ENCODE data around the gene EI24. TPM values are rescaled to one million over a fixed set of nuclear protein-coding genes. Genes with fewer than 3 reads are reported as not detected.
A peak's percentile ranks its signal among the peaks of the same experiment; 100 is the strongest.
"Not testable (repeated sequence)": the region's sequence is repeated elsewhere in the genome, so short reads cannot be mapped to it uniquely, and the experiment has no call there.

The EI24 gene
- total RNA-seq, 2 experiments from 2014 or later: 45.8 to 46.2 TPM

DNA sequence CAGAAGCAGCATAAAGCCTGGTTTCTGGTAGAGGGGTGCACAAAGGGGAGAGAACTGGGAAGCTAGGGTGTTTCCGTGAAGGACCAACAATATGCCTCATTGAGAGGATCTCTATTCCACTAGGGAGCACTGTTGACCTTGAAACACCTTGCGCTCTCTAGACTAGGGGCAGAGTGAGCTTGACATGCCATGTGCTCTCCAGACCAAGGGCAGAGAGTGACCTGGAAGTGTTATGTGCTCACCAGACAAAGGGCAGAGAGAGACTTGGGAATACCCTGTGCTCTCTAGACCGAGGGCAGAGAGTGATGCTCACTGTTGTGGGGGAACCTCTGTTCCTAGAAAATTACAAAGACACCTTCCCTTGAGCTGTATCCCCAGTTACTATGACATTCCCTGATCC, 15.2 kb upstream of the EI24 start:
- DNase-seq (no peak), ATAC-seq (no peak)
- H3K4me1 Mint-ChIP-seq (ENCODE audit: low read depth): no peaks in the 10 kb centered on the region
- peaks cover 18% of the 10 kb centered on the region for H3K9me3 Mint-ChIP-seq (ENCODE audit: insufficient read depth)
- H3K36me3 Mint-ChIP-seq (ENCODE audit: low read depth): peaks cover 8% of the 10 kb centered on the region
- ChIA-PET POLR2A (no interaction called here), CTCF (interaction anchor here (0.9 kb wide), 1 partner anchor 10 kb away, joined by 3 read pairs; no protein-coding TSS in a partner anchor)
- H3K4me3 Mint-ChIP-seq: no peak overlapping the region
- no peak overlapping the region for H3K27ac Mint-ChIP-seq
- H3K27me3 Mint-ChIP-seq (ENCODE audit: low read depth): peaks cover 2% of the 10 kb centered on the region

DNA sequence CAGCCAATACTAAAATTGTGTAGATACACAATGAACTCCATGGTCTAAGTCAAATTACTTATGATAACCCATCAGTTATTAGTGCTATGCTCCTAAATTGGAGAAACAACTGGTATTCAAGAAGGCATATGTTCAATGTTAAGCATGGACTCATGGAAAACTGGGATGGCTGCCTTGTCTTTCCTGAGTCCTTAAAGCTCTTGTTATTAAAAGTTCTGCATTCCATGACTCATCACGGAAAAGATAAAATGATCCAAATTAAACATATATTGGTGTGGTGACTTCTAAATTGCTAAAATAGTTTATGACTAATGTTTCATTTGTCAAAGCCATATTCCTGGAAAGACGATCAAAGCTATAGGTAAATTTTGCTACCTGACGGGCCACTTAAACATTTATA, 9.4 kb upstream of the EI24 start:
- Mint-ChIP-seq H3K27ac (no peak overlapping the region), H3K27me3 (ENCODE audit: low read depth) (peaks cover 2% of the 10 kb centered on the region), H3K9me3 (ENCODE audit: insufficient read depth) (no peaks in the 10 kb centered on the region), H3K4me1 (ENCODE audit: low read depth) (peaks cover 2% of the 10 kb centered on the region), H3K36me3 (ENCODE audit: low read depth) (no peaks in the 10 kb centered on the region), H3K4me3 (no peak overlapping the region)
- ChIA-PET POLR2A (no interaction called here), CTCF (interaction anchor here (1.0 to 1.2 kb wide), 2 partner anchors 8 to 12 kb away, joined by 3 read pairs; no protein-coding TSS in a partner anchor)
- no peak for ATAC-seq
- no peak for DNase-seq

DNA sequence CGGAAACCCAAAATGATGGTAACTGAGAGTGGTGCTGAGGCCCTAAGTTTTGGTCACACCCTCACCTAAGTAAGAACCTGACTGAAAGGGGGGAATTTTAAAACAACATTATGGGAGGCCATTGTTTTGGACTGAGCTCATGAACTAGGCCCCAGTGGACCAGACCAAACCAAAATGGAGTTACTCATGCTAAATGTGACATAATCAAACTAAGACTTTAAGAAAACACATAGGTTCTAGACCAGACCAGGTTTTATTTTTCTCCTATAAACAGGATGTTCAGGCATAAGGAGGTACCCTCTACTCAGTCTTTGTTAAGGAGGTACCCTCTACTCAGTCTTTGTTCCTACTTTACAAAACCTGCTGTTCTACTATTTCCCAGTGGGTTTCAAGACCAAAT, 7.4 kb upstream of the EI24 start:
- peaks cover 5% of the 10 kb centered on the region for H3K4me1 Mint-ChIP-seq (ENCODE audit: low read depth)
- H3K27ac Mint-ChIP-seq: no peak overlapping the region
- DNase-seq (no peak), ATAC-seq (no peak)
- no peak overlapping the region for H3K4me3 Mint-ChIP-seq
- POLR2A ChIA-PET: no interaction called here
- no peaks in the 10 kb centered on the region for H3K36me3 Mint-ChIP-seq (ENCODE audit: low read depth)
- H3K27me3 Mint-ChIP-seq (ENCODE audit: low read depth): peaks cover 2% of the 10 kb centered on the region
- CTCF ChIA-PET: interaction anchor here (0.6 kb wide), 1 partner anchor 644 kb away, joined by 3 read pairs; no protein-coding TSS in a partner anchor
- no peaks in the 10 kb centered on the region for H3K9me3 Mint-ChIP-seq (ENCODE audit: insufficient read depth)

DNA sequence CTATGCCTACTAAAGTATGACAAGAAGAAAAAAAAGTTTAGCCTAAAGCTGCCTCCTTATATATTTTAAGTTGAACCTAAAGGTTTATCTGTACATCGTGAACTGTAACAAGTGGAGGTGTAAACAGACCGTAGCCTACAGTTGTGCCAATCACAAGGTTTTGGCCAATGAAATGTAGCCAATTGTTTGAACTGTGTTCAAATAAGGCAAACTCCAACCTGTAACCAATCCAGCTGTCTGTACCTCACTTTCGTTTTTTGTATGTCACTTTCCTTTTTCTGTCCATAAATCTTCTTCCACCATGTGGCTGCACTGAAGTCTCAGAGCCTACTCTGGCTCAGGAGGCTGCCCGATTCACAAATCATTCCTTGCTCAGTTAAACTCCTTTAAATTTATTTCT, 6.8 kb upstream of the EI24 start:
- Mint-ChIP-seq H3K4me3 (no peak overlapping the region), H3K27ac (no peak overlapping the region), H3K9me3 (ENCODE audit: insufficient read depth) (no peaks in the 10 kb centered on the region), H3K36me3 (ENCODE audit: low read depth) (no peaks in the 10 kb centered on the region), H3K4me1 (ENCODE audit: low read depth) (peaks cover 9% of the 10 kb centered on the region), H3K27me3 (ENCODE audit: low read depth) (no peaks in the 10 kb centered on the region)
- no peak for ATAC-seq
- CTCF ChIA-PET: interaction anchor here (0.6 kb wide), 1 partner anchor 644 kb away, joined by 3 read pairs; no protein-coding TSS in a partner anchor
- no peak for DNase-seq
- POLR2A ChIA-PET: no interaction called here

DNA sequence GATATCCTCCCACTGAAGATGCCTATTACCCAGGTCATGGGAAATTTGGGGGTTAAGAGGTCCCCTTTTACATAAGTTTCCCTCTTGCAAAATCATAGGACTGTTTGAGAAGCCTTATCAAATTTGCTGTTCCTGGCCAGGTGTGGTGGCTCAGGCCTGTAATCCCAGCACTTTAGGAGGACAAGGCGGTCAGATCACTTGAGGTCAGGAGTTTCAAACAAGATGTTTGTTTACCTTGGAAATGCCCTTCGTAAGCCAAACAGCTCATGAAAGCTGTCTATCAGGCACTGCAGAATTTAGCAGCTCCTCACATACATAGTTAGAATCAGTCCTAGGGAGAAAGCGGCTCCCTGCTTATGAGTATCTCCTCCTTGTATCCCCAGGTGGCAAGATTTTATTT, 4.9 kb upstream of the EI24 start:
- POLR2A ChIA-PET: interaction anchor here (0.6 kb wide), 1 partner anchor 1547 kb away, joined by 3 read pairs; no protein-coding TSS in a partner anchor
- Mint-ChIP-seq H3K4me1 (ENCODE audit: low read depth) (peaks cover 12% of the 10 kb centered on the region), H3K9me3 (ENCODE audit: insufficient read depth) (no peaks in the 10 kb centered on the region), H3K4me3 (no peak overlapping the region), H3K27ac (no peak overlapping the region), H3K36me3 (ENCODE audit: low read depth) (no peaks in the 10 kb centered on the region), H3K27me3 (ENCODE audit: low read depth) (no peaks in the 10 kb centered on the region)
- ATAC-seq: no peak
- DNase-seq: no peak
- CTCF ChIA-PET: interaction anchor here (1.5 kb wide), 1 partner anchor 10 kb away, joined by 3 read pairs; no protein-coding TSS in a partner anchor

DNA sequence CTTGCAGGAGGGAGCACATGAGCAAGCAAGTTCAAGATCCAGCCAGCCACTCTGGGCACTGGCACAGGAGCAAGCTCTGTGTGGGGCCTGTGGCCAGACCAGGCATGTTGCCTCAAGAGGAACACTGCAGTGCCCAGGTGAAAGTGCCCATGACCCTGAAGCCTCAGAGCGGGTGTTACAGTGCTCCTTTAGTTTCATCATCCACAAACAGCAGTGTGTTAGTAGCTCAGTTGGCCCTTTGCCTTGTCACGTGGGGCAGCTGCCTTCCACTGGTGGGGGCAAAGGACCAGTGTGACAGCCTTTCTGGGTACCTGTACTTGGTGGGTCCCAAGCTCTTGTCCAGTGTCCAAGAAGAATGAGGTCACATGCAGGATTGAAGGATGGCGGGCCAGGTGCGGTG, 3.0 kb upstream of the EI24 start:
- CTCF ChIA-PET: interaction anchor here (1.4 to 1.6 kb wide), 2 partner anchors 20 to 26 kb away, joined by 3 read pairs; partner anchors contain the start of gene STT3A
- peaks cover 4% of the 10 kb centered on the region for H3K36me3 Mint-ChIP-seq (ENCODE audit: low read depth)
- POLR2A ChIA-PET: interaction anchor here (1.1 kb wide), 1 partner anchor 26 kb away, joined by 3 read pairs; the partner anchor contains the start of gene STT3A
- H3K27ac Mint-ChIP-seq: no peak overlapping the region
- H3K27me3 Mint-ChIP-seq (ENCODE audit: low read depth): no peaks in the 10 kb centered on the region
- H3K4me1 Mint-ChIP-seq (ENCODE audit: low read depth): peaks cover 24% of the 10 kb centered on the region
- DNase-seq (no peak), ATAC-seq (no peak)
- H3K4me3 Mint-ChIP-seq: no peak overlapping the region
- H3K9me3 Mint-ChIP-seq (ENCODE audit: insufficient read depth): no peaks in the 10 kb centered on the region

DNA sequence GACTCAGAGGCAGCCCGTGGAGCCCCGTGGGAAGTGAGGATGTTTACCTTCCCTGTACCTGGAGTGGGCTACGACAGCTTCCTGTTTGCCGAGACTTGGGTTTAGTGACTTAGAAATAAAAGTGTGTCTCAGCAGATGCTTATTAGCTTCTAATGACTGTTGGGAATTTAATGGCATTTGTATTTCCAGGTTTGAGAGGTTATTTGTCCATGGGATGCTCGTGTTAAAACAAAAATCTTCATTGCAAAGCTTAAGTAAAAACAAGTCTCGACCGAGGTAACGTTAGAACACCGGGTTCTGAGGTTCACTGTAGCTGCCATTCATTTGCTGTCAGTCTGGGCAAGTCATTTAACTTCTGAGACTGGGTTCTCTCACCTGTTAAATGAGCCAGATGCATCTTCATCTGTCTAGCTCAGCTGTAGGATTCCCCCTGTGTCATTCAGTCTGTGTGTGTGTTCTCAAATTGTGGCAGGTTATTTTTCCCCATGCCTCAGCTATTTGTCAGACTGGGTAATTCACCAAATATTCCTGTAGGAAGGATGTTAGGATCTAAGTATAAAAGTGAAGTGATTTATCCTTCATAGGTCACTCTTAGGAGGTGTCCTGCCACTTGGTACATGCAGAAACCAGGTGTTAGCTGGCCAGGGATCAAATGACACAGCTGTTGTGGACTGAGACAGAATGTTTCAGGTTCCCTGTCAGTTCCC, 791 bp downstream of the EI24 start:
- H3K27ac Mint-ChIP-seq: peak overlapping the region; percentile 87
- H3K4me3 Mint-ChIP-seq: peak overlapping the region; percentile 88
- DNase-seq (no peak), ATAC-seq (no peak)
- no peaks in the 10 kb centered on the region for H3K9me3 Mint-ChIP-seq (ENCODE audit: insufficient read depth)
- no peaks in the 10 kb centered on the region for H3K27me3 Mint-ChIP-seq (ENCODE audit: low read depth)
- H3K4me1 Mint-ChIP-seq (ENCODE audit: low read depth): peaks cover 29% of the 10 kb centered on the region
- peaks cover 28% of the 10 kb centered on the region for H3K36me3 Mint-ChIP-seq (ENCODE audit: low read depth)
- POLR2A ChIA-PET: interaction anchor here (0.7 to 4.4 kb wide), 9 partner anchors 13 to 734 kb away, joined by 3 to 29 read pairs (median 3); partner anchors contain the start of genes CHEK1, DCPS, HYLS1 and PUS3
- CTCF ChIA-PET: interaction anchor here (0.8 to 2.5 kb wide), 12 partner anchors 11 to 119 kb away, joined by 3 to 25 read pairs (median 4); partner anchors contain the start of gene STT3A

DNA sequence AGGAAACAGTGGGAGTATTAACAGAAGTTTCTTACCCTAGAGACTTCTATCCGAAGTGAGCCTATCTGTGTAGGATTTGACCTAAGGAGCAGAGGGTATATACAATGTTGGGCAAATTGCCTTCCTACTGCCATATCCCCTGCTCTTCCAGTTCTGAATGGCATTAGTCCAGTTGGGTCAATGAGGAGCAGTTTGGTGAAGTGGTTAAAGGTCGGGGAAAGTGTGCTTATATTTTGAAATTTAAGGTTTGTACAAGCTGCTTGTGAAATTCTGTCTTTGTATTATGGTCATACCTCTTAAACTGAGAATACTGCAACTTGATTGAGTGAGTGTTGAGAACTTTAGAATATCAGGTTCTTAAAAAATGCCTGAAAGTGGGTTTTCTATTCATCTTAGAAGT, 1.7 kb downstream of the EI24 start:
- no peaks in the 10 kb centered on the region for H3K9me3 Mint-ChIP-seq (ENCODE audit: insufficient read depth)
- peak overlapping the region; percentile 88 for H3K4me3 Mint-ChIP-seq
- ChIA-PET POLR2A (interaction anchor here (1.1 to 4.4 kb wide), 3 partner anchors 13 to 21 kb away, joined by 3 to 29 read pairs (median 7); partner anchors contain the start of gene STT3A), CTCF (no interaction called here)
- H3K36me3 Mint-ChIP-seq (ENCODE audit: low read depth): peaks cover 34% of the 10 kb centered on the region
- ATAC-seq (no peak), DNase-seq (no peak)
- no peaks in the 10 kb centered on the region for H3K27me3 Mint-ChIP-seq (ENCODE audit: low read depth)
- peak overlapping the region; percentile 54 for H3K27ac Mint-ChIP-seq
- H3K4me1 Mint-ChIP-seq (ENCODE audit: low read depth): peaks cover 29% of the 10 kb centered on the region

DNA sequence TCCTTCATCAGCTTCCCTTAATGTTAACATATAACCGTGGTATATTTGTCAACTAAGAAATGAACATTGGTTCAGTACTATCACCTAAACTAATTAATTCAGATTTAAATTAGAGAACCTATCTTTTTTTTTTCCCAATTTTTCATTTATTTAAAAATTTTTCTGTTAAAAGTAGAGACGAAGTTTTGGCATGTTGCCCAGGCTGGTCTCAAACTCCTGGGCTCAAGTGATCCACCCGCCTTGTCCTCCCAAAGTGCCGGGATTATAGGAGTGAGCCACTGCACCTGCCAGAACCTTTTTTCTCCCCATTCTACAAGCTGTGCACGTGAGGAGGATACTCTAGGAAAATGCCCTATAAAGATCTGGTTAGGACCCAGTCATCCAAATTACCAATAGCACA, 3.6 kb downstream of the EI24 start:
- ATAC-seq (no peak), DNase-seq (no peak)
- H3K4me1 Mint-ChIP-seq (ENCODE audit: low read depth): peaks cover 21% of the 10 kb centered on the region
- no peak overlapping the region for H3K27ac Mint-ChIP-seq
- H3K36me3 Mint-ChIP-seq (ENCODE audit: low read depth): peaks cover 46% of the 10 kb centered on the region
- no peaks in the 10 kb centered on the region for H3K9me3 Mint-ChIP-seq (ENCODE audit: insufficient read depth)
- no peak overlapping the region for H3K4me3 Mint-ChIP-seq
- H3K27me3 Mint-ChIP-seq (ENCODE audit: low read depth): no peaks in the 10 kb centered on the region
- ChIA-PET POLR2A (no interaction called here), CTCF (interaction anchor here (0.7 kb wide), 1 partner anchor 19 kb away, joined by 3 read pairs; no protein-coding TSS in a partner anchor)

DNA sequence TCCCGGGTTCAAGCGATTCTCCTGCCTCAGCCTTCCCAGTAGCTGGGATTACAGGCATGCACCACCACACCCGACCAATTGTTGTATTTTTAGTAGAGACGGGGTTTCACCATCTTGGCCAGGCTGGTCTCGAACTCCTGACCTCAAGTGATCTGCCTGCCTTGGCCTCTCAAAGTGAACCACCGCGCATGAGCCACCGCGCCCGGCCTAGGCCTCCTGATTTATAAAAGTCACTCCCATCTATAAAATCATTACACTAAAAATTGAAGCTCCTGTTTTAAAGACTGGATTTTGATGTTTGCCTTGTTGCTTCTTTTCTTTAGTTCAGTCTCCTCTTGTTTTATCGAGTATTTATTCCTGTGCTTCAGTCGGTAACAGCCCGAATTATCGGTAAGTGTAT, 7.9 kb downstream of the EI24 start:
- CTCF ChIA-PET; H3K27ac Mint-ChIP-seq; H3K4me3 Mint-ChIP-seq; H3K27me3 Mint-ChIP-seq (ENCODE audit: low read depth); POLR2A ChIA-PET; H3K9me3 Mint-ChIP-seq (ENCODE audit: insufficient read depth); ATAC-seq; H3K4me1 Mint-ChIP-seq (ENCODE audit: low read depth); DNase-seq: not testable (repeated sequence)
- H3K36me3 Mint-ChIP-seq (ENCODE audit: low read depth): peaks cover 58% of the 10 kb centered on the region

DNA sequence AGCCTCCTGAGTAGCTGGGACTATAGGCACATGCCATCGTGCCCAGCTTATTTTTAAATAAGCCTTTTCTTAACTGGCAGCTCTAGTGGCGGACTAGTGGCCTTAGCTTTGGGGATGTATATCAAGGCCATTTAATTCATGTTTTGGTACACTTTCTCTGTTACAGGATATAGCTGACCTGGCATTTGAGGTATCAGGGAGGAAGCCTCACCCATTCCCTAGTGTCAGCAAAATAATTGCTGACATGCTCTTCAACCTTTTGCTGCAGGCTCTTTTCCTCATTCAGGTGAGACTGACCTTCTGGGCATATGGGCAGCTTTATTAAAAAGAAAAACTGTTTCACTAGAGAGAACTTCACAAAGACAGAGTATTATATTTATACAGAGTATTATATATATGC, 9.5 kb downstream of the EI24 start:
- ChIA-PET CTCF (no interaction called here), POLR2A (no interaction called here)
- Mint-ChIP-seq H3K4me1 (ENCODE audit: low read depth) (no peaks in the 10 kb centered on the region), H3K4me3 (no peak overlapping the region), H3K9me3 (ENCODE audit: insufficient read depth) (no peaks in the 10 kb centered on the region), H3K36me3 (ENCODE audit: low read depth) (peaks cover 61% of the 10 kb centered on the region), H3K27ac (no peak overlapping the region), H3K27me3 (ENCODE audit: low read depth) (no peaks in the 10 kb centered on the region)
- ATAC-seq (no peak), DNase-seq (no peak)

DNA sequence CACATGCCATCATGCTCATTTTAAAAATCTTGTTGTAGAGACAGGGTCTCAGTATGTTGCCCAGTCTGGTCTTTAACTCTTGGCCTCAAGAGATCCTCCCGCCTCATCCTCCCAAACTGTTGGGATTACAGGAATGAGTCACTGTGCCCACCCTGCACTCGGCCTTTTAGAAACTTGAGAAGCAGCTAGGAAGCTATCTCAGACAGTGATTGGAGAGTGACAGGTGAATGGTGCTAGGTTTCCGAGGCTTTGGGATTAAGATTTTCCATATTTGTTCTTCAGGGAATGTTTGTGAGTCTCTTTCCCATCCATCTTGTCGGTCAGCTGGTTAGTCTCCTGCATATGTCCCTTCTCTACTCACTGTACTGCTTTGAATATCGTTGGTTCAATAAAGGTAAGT, 10.5 kb downstream of the EI24 start:
- Mint-ChIP-seq H3K27me3 (ENCODE audit: low read depth) (no peaks in the 10 kb centered on the region), H3K4me3 (no peak overlapping the region), H3K27ac (no peak overlapping the region), H3K36me3 (ENCODE audit: low read depth) (peaks cover 62% of the 10 kb centered on the region), H3K4me1 (ENCODE audit: low read depth) (no peaks in the 10 kb centered on the region), H3K9me3 (ENCODE audit: insufficient read depth) (no peaks in the 10 kb centered on the region)
- no peak for ATAC-seq
- CTCF ChIA-PET: interaction anchor here (1.0 kb wide), 1 partner anchor 47 kb away, joined by 3 read pairs; no protein-coding TSS in a partner anchor
- DNase-seq: no peak
- POLR2A ChIA-PET: interaction anchor here (0.7 kb wide), 1 partner anchor 12 kb away, joined by 3 read pairs; no protein-coding TSS in a partner anchor
